Stimulated activated naive B cell treated with anti-CD40 and anti-IgM and Interleukin-4, amounts not matched to agents 10 μg/mL and 1 μg/mL and 100 μg/mL, for 72 hours (primary cell): Measurements from ENCODE around the gene BANP.
"Not testable (repeated sequence)": the region's sequence is repeated elsewhere in the genome, so short reads cannot be mapped to it uniquely, and the experiment has no call there.

Source experiments
- ATAC-seq, 2 donors: fragments of 150-1000 bp; cut with Tn5 transposase; replicated peaks; 2 replicates each; pipeline ENCODE4 v1.10.0; 2021; ENCODE audit warnings: moderate library complexity in 1 of 2
- DNase-seq: peaks from one replicate; pipeline ENCODE4 v3.0.0; 2021
- H3K27ac Mint-ChIP-seq: one replicate; pipeline ENCODE4 v1.8.0; 2022; ENCODE audit warnings: mild to moderate bottlenecking, mixed read lengths
- H3K27me3 Mint-ChIP-seq, 2 donors: one replicate each; pipeline ENCODE4 v1.8.0; 2022; ENCODE audit warnings: mixed read lengths in 2 of 2
- H3K36me3 Mint-ChIP-seq, 2 donors: one replicate each; pipeline ENCODE4 v1.8.0; 2022; ENCODE audit warnings: mixed read lengths in 2 of 2, mild to moderate bottlenecking in 1 of 2
- H3K4me1 Mint-ChIP-seq, 2 donors: one replicate each; pipeline ENCODE4 v1.8.0; 2022; ENCODE audit warnings: mixed read lengths in 2 of 2, mild to moderate bottlenecking in 1 of 2
- H3K4me3 Mint-ChIP-seq, 2 donors: one replicate each; pipeline ENCODE4 v1.8.0; 2022; ENCODE audit warnings: mild to moderate bottlenecking in 2 of 2, mixed read lengths in 2 of 2, moderate library complexity in 1 of 2
- H3K9me3 Mint-ChIP-seq, 2 donors: one replicate each; pipeline ENCODE4 v1.8.0; 2022; ENCODE audit warnings: mixed read lengths in 2 of 2, mild to moderate bottlenecking in 1 of 2

BANP gene

GRCh38 chr16:88030498-88030897, 79.3 kb downstream of the BANP start:
- ATAC-seq = no peak
- Mint-ChIP-seq H3K9me3 (no peaks in the 10 kb centered on the region), H3K4me3 (no peak overlapping the region), H3K27me3 (no peaks in the 10 kb centered on the region), H3K36me3 (peaks cover 35 to 59% of the 10 kb centered on the region in 2 donors), H3K4me1 (peaks cover 9 to 18% of the 10 kb centered on the region in 2 donors), H3K27ac (no peak overlapping the region)
- no peak for DNase-seq

GRCh38 chr16:88030961-88031360, 79.7 kb downstream of the BANP start:
- H3K4me3 Mint-ChIP-seq, H3K27me3 Mint-ChIP-seq, ATAC-seq, DNase-seq, H3K9me3 Mint-ChIP-seq, H3K27ac Mint-ChIP-seq: not testable (repeated sequence)
- peaks cover 8 to 17% of the 10 kb centered on the region in 2 donors for H3K4me1 Mint-ChIP-seq
- H3K36me3 Mint-ChIP-seq = peaks cover 40 to 64% of the 10 kb centered on the region in 2 donors

GRCh38 chr16:88033003-88033740, 81.9 kb downstream of the BANP start:
- H3K27ac Mint-ChIP-seq, H3K9me3 Mint-ChIP-seq, H3K4me3 Mint-ChIP-seq, DNase-seq, ATAC-seq, H3K27me3 Mint-ChIP-seq: not testable (repeated sequence)
- H3K36me3 Mint-ChIP-seq = peaks cover 43 to 66% of the 10 kb centered on the region in 2 donors
- H3K4me1 Mint-ChIP-seq = peaks cover 6 to 15% of the 10 kb centered on the region in 2 donors

GRCh38 chr16:88034770-88035169, 83.5 kb downstream of the BANP start:
- no peak for ATAC-seq

GRCh38 chr16:88035292-88035691, 84.1 kb downstream of the BANP start:
- Mint-ChIP-seq H3K36me3 (peaks cover 49 to 64% of the 10 kb centered on the region in 2 donors), H3K4me1 (peaks cover 5 to 11% of the 10 kb centered on the region in 2 donors), H3K4me3 (no peak overlapping the region), H3K27me3 (no peaks in the 10 kb centered on the region), H3K9me3 (no peaks in the 10 kb centered on the region), H3K27ac (no peak overlapping the region)
- ATAC-seq (no peak), DNase-seq (no peak)

More at GRCh38 chr16:88034770-88035169, 83.5 kb downstream of the BANP start:
- H3K9me3 Mint-ChIP-seq = no peaks in the 10 kb centered on the region
- no peak overlapping the region for H3K4me3 Mint-ChIP-seq
- no peak overlapping the region for H3K27ac Mint-ChIP-seq
- no peaks in the 10 kb centered on the region for H3K27me3 Mint-ChIP-seq
- no peak for DNase-seq
- peaks cover 5 to 11% of the 10 kb centered on the region in 2 donors for H3K4me1 Mint-ChIP-seq
- peaks cover 47 to 64% of the 10 kb centered on the region in 2 donors for H3K36me3 Mint-ChIP-seq

- DNase-seq, H3K9me3 Mint-ChIP-seq, H3K27me3 Mint-ChIP-seq, H3K4me3 Mint-ChIP-seq, ATAC-seq: not testable (repeated sequence)
- H3K27ac Mint-ChIP-seq = peak overlapping the region; percentile 69
- peaks cover 52 to 63% of the 10 kb centered on the region in 2 donors for H3K36me3 Mint-ChIP-seq
- peaks cover 5 to 19% of the 10 kb centered on the region in 2 donors for H3K4me1 Mint-ChIP-seq
These were observed 84.8 kb downstream of the BANP start for GRCh38 chr16:88035884-88036639.

GRCh38 chr16:88036640-88036996, 85.4 kb downstream of the BANP start:
- not testable (repeated sequence) for H3K4me3 Mint-ChIP-seq, H3K27me3 Mint-ChIP-seq, H3K9me3 Mint-ChIP-seq, ATAC-seq, DNase-seq
- Mint-ChIP-seq H3K4me1 (peaks cover 7 to 24% of the 10 kb centered on the region in 2 donors), H3K27ac (peak overlapping the region; percentile 26), H3K36me3 (peaks cover 55 to 64% of the 10 kb centered on the region in 2 donors)

- H3K27me3 Mint-ChIP-seq, H3K9me3 Mint-ChIP-seq, H3K27ac Mint-ChIP-seq, DNase-seq, H3K4me3 Mint-ChIP-seq: not testable (repeated sequence)
- Mint-ChIP-seq H3K36me3 (peaks cover 55 to 65% of the 10 kb centered on the region in 2 donors), H3K4me1 (peaks cover 13 to 32% of the 10 kb centered on the region in 2 donors)
- ATAC-seq = peak; percentile 64 to 68
These were observed 86.1 kb downstream of the BANP start for GRCh38 chr16:88037359-88037758.

GRCh38 chr16:88037876-88038525, 86.8 kb downstream of the BANP start:
- Mint-ChIP-seq H3K36me3 (peaks cover 52 to 63% of the 10 kb centered on the region in 2 donors), H3K4me1 (peaks cover 15 to 37% of the 10 kb centered on the region in 2 donors)

GRCh38 chr16:88038526-88038908, 87.3 kb downstream of the BANP start:
- not testable (repeated sequence) for DNase-seq, H3K27ac Mint-ChIP-seq, H3K9me3 Mint-ChIP-seq, ATAC-seq, H3K27me3 Mint-ChIP-seq, H3K4me3 Mint-ChIP-seq
- Mint-ChIP-seq H3K4me1 (peaks cover 19 to 42% of the 10 kb centered on the region in 2 donors), H3K36me3 (peaks cover 56 to 63% of the 10 kb centered on the region in 2 donors)

More at GRCh38 chr16:88037876-88038525, 86.8 kb downstream of the BANP start:
- DNase-seq, H3K9me3 Mint-ChIP-seq, ATAC-seq, H3K4me3 Mint-ChIP-seq, H3K27me3 Mint-ChIP-seq, H3K27ac Mint-ChIP-seq: not testable (repeated sequence)

GRCh38 chr16:88039591-88039990, 88.4 kb downstream of the BANP start:
- ATAC-seq (no peak), DNase-seq (no peak)
- Mint-ChIP-seq H3K27ac (no peak overlapping the region), H3K4me3 (no peak overlapping the region), H3K36me3 (peaks cover 52 to 61% of the 10 kb centered on the region in 2 donors), H3K27me3 (no peaks in the 10 kb centered on the region), H3K9me3 (no peaks in the 10 kb centered on the region), H3K4me1 (peaks cover 24 to 52% of the 10 kb centered on the region in 2 donors)

- not testable (repeated sequence) for DNase-seq, ATAC-seq, H3K9me3 Mint-ChIP-seq, H3K4me3 Mint-ChIP-seq, H3K27me3 Mint-ChIP-seq
- H3K27ac Mint-ChIP-seq = peak overlapping the region; percentile 33
- H3K4me1 Mint-ChIP-seq = peaks cover 27 to 57% of the 10 kb centered on the region in 2 donors
- peaks cover 49 to 57% of the 10 kb centered on the region in 2 donors for H3K36me3 Mint-ChIP-seq
These were observed 89.1 kb downstream of the BANP start for GRCh38 chr16:88040196-88040876.

GRCh38 chr16:88040877-88041244, 89.6 kb downstream of the BANP start:
- Mint-ChIP-seq H3K36me3 (peaks cover 47 to 57% of the 10 kb centered on the region in 2 donors), H3K4me1 (peaks cover 32 to 62% of the 10 kb centered on the region in 2 donors)
- H3K27ac Mint-ChIP-seq, ATAC-seq, H3K4me3 Mint-ChIP-seq, DNase-seq, H3K9me3 Mint-ChIP-seq, H3K27me3 Mint-ChIP-seq: not testable (repeated sequence)

- not testable (repeated sequence) for DNase-seq, H3K9me3 Mint-ChIP-seq, ATAC-seq, H3K27me3 Mint-ChIP-seq
- peak overlapping the region; percentile 65 for H3K27ac Mint-ChIP-seq
- H3K4me1 Mint-ChIP-seq = peaks cover 34 to 62% of the 10 kb centered on the region in 2 donors
- H3K4me3 Mint-ChIP-seq = peak overlapping the region in 1 of 2 donors; percentile 27
- H3K36me3 Mint-ChIP-seq = peaks cover 44 to 56% of the 10 kb centered on the region in 2 donors
These were observed 90.3 kb downstream of the BANP start for GRCh38 chr16:88041506-88041905.
